GM21367 (cell line): ENCODE results near the gene CSF3R.

Experiments
- ATAC-seq: cut with Tn5 transposase; IDR thresholded peaks from one replicate; pipeline ENCODE4 v1.9.1; 2021; ENCODE audit not compliant: unreplicated experiment

CSF3R gene

DNA sequence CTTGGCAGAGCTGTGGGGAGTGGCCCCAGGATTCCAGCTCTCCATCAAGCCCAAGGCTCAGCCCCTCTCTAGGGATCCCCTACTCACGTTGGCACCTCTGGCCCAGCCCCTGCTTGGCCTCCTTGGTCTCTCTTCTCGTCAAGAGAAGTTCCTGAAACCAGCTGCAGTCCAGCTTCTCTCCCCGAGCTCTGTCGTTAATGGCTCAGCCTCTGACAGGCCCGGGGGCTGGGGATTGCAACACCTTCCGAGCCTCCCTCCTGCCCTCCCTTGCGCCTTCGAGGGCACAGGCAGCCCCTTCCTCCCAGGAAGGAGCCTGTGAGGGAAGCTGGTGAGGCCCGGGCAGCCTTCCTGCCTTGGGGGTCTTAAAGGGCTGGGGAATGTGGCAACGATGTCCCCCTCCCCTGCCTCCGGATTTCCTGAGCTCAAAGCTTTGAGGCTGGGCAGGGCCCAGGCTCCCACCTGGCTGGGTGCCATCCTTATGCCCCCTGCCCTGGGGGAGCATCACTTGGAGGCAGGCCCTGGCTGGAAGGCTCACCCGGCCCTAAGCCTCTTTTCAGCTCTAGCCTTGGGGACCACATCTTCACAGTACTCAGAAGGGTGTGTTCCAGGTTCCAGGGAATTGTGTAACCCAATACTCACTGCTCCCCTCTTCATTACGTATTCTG is at the start of gene CSF3R:
Gene CSF3R, minus strand, starts transcription at position 190 of the 665 bp plus-strand sequence. CDS start 3,417 bp downstream, outside the sequence.
- ATAC-seq, result no peak

GRCh38 chr1:36531833-36532232 is 49.1 kb upstream of the CSF3R start:
- no peak for ATAC-seq

DNA sequence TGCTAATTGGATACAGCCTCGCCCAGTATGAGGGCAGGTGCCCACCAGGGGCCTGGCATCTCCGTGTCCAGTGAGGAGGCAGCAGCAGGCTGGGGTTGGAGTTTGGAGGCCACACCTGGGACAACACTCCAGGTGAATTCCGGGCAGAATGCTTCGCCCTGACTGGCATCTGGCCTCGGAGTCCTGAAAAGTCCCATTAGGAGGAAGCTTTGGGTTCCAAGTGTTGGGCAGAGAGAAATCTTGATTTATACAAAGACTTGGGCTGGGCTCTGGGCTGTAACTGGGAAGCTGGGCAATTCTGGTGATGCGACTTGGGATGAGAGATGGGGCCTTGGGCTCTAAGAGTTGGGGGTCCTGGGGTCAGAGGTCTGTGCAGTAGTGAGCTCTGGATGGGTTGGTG is 48.1 kb upstream of the CSF3R start:
- no peak for ATAC-seq

GRCh38 chr1:36530261-36530660 is 47.5 kb upstream of the CSF3R start:
- no peak for ATAC-seq

DNA sequence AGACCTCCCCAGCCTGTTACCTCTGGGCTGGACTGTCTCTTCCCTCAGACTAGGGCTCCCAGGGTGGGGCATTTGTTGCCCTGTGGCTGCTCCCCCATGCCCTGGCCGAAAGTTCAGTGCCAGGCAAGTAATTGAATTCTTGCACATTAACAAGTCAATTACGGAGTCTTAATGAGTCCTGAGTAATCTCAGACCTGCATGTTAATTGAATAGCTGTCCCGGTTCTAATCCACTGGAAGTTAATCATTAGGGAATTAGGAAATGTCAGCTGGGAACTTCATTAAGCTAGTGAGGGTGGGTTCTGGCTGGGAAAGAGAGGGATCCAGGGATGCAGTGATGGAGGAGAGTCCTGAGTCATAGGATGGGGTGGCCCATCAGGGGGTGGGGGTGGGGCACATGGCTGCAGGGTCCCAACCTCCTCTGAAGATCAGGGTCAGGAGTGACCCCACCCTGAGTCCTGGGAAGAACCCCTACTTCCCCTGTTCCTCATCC is 47.1 kb upstream of the CSF3R start:
- ATAC-seq, result no peak

DNA sequence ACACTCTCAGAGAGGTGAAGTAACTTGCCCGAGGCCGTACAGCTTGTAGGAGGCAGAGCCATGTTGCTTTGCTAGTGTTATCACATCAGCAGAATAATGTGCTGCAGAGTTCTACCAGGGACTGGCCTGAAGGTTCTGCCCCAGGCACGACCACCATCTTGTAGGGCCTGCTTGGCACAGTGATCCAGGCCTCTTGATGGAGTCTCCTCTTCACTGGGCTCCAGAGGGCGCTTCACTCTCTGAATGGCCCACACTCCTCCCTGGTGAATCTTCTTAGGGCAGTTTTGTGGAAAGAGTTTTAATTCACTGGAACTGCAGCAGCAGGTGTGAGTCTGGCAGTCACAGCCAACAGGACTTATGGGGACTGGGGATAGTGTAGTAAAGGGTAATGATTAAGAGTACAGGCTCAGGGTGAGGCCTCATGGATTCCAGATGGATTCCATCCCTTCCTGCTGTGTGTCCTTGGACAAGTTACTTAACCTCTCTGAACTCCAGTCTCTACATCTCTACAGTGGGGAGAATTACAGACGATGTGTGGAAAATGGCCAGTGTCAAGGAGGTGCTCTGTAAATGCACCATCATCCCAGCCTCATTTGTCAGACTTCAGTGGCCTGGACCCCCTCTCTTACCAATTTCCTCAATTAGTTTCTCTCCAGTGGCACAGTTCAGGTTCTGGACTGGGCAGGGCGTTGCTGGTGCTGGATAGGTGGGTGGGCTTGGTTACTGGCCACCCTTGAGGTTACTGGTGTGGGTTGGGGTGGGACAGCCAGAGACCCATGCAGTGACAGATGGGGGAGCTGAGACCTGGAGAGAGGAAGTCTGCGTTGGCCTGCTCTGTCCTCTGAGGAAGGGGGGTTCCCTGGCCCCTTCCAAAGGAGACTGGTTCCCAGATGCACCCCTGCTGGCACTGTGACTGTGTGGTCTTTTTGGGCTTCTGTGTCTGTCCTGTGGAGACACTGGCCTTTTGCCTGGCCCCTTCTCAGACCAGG is 45.9 kb upstream of the CSF3R start:
- ATAC-seq, result no peak

DNA sequence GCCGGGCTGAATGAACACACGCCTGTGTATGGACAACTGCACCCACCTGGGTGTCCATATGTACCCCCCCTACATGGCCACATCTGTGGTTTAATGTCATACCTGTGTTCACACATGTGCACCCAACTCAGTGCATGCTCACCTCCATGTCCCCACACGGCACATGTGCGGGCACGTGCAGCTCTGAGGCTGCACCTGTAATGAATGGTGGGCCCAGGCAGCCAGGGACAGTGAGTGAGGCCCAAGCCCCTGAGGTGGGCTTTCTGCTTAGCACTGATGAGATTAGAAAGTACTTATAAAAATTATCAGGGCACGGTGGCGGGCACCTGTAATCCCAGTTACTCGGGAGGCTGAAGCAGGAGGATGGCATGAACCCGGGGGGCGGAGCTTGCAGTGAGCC is 42.5 kb upstream of the CSF3R start:
- ATAC-seq, result no peak

DNA sequence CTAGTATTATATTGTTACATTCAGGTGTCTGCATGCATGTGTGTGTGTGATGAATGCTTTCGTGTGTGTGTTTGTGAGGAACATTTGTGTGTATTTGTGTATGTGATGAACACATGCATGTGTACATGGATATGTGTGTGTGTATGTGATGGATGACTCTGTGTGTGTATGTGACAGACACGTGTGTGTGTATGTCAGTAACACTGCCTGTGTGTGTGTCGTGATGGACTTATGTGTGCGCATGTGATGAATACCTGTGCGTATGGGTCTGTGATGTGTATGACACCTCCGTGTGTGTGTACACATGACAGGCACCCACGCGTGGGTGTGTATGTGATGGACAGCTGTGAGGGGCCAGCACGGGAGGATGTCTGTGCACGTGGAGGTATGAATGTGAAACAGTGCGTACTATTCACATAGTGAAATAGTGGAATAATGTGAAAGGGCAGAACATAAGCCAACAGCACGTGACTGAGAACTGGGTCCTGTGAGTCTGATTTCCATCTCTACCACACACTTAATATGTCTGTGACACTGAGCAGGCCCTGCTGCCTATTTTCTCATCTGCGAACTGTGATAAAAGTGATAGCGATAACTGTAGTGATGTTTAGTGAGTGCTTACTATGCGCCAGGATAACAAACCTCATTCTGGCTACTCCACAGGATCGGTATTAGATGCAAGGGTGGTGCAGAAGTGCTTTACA is 41.8 kb upstream of the CSF3R start:
- ATAC-seq, result no peak

DNA sequence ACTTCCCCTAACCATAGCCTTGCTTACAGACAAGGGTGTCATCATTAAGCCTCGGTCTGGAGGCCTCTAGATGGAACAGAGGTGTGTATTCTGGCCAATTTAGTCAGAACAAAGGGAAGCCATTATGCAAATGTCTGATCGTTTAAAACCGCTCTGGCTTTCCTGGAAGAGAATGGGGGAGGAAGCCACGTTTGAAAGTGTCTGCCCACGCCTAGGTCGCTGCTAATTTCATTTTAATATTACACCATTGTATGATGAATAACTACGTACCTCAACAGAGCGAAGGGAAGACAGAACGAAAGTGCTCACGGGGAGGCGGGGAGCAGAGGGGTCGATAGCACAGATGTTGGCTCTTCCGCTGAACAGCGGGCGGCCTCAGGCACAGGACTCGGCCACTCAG is 41.1 kb upstream of the CSF3R start:
- no peak for ATAC-seq

DNA sequence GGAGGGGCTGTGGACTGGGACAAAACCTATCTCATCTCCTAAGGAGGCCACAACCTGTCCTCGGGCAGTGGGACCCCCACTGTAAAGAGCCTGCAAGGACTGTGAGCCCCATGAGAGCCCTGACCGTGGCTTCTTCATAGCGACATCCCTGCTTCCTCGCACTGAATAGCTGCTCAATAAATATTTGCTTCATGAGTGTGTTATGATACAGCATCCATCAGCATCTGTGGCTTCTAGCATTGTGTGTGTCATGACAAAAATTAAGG is 40.5 kb upstream of the CSF3R start:
- ATAC-seq, result no peak

DNA sequence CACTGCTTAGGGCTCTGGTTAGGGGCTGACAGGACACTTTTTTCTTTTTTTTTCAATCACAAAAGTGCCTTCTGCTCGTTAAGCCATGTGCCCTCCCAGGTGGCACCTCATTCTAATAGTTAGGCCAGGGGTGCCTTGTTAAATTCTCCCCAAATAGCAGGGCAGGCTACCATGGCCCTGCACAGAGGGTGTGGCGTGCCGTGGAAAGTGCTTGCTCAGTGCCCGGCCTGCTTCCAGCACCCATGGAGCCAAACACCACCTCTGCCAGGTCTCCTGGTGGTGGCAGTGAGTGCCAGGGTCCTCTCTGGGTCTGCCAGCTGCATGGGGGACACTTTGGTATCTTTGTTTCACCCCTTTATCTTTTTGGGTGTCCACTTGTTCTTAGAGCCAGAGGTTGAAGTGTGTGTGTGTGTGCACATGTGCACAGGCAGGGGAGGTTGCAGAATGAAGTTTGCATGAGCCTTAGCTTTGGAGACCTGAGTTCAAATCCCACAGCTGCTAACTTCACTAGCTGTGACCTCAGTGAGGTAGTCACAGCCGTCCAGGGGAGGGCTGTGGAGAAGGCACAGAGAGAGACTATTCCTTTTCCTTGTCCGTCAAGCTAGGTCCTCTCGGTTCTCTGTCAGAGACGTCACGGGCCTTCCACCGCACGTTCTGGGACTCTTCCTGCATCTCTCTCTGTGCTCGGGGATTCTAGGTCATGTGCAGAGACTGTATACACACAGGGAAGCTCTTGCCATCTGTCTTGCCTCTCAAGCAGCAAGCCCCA is 39.9 kb upstream of the CSF3R start:
- ATAC-seq, result no peak

GRCh38 chr1:36522021-36522420 is 39.3 kb upstream of the CSF3R start:
- ATAC-seq, result no peak

- no peak for ATAC-seq
These were observed 38.2 kb upstream of the CSF3R start for GRCh38 chr1:36520771-36521420.

- no peak for ATAC-seq
These were observed 37.3 kb upstream of the CSF3R start for GRCh38 chr1:36520056-36520455.

GRCh38 chr1:36517011-36517771 is 34.5 kb upstream of the CSF3R start:
- ATAC-seq, result no peak

GRCh38 chr1:36516372-36517010 is 33.8 kb upstream of the CSF3R start:
- ATAC-seq, result no peak

DNA sequence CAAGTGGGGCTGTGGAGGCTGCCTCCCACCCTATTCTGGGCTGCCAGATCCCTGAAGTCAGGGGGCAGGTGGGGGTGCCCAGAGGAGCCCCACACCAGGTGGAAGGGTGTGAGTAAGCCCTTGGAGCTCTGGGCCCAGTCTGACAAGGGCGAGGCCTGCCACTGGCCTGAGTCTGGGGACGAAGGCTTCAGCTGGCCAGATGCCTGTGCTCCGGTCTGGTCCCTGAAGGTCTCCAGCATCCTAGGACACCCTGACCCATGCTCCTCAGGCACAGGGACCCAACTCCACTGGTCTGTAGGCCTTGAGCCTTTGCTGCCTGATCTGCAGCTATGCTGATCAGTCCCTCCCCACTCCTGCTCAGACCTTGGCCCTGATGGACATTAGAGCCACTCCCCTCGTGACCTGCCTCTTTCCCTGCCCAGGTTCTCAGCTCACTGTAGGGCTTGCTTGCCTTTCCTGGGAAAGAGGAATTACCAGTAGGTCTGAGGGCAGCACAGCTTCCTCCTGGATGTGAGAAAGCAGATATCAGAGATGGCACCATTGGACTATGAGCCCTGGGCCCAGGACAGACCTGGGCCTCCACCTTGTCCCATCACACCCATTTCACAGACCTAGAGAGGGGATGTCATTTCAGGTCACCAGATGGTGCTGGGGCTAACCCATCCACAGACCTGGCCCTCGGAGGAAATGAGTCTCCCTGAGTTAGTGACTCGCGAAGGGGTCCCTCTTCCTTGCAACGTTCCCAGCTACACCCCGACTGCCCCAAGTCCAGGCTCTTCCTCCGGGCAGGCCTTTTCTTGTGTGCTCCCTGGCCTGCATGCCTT is 32.8 kb upstream of the CSF3R start:
- ATAC-seq, result no peak

- ATAC-seq, result no peak
These were observed 31.8 kb upstream of the CSF3R start for GRCh38 chr1:36514501-36514900.
